Liver (tissue), 9 donors: ENCODE results near the gene CLDN15. TPM values are rescaled to one million over a fixed set of nuclear protein-coding genes. Genes with fewer than 3 reads are reported as not detected.

Experiments
- DNase-seq: peaks from one replicate; pipeline ENCODE4 v3.0.0-alpha.2; 2017; ENCODE audit warnings: low spot score
- H3K27ac ChIP-seq, 2 donors: one replicate each; pipeline ENCODE4 v1.7.0; 2013; ENCODE audit warnings: inconsistent platforms in 2 of 2, low read length in 2 of 2, control low read depth in 1 of 2, low read depth in 1 of 2, mild to moderate bottlenecking in 1 of 2
- H3K27me3 ChIP-seq, 4 donors: one replicate each; pipeline versions ENCODE4 v1.6.1 to v1.7.0; 2013; ENCODE audit warnings: low read length in 3 of 4, inconsistent platforms in 1 of 4, mild to moderate bottlenecking in 1 of 4, moderate library complexity in 1 of 4; ENCODE audit not compliant: control insufficient read depth in 4 of 4, insufficient read depth in 4 of 4
- H3K36me3 ChIP-seq, 4 donors: one replicate each; pipeline versions ENCODE4 v1.6.1 to v1.7.0; 2013; ENCODE audit warnings: low read length in 3 of 4, mild to moderate bottlenecking in 3 of 4, low read depth in 1 of 4, moderate library complexity in 1 of 4; ENCODE audit not compliant: control insufficient read depth in 4 of 4, insufficient read depth in 3 of 4
- H3K4me1 ChIP-seq, 4 donors: one replicate each; pipeline versions ENCODE4 v1.6.1 to v1.7.0; 2013; ENCODE audit warnings: low read length in 3 of 4, mild to moderate bottlenecking in 3 of 4, moderate library complexity in 1 of 4; ENCODE audit not compliant: control insufficient read depth in 4 of 4, insufficient read depth in 4 of 4
- H3K4me3 ChIP-seq, 3 donors: one replicate each; pipeline versions ENCODE4 v1.6.1 to v1.7.0; 2013; ENCODE audit warnings: low read length in 3 of 3, control low read depth in 1 of 3, low read depth in 1 of 3, mild to moderate bottlenecking in 1 of 3
- H3K9ac ChIP-seq, 2 donors: one replicate each; pipeline ENCODE4 v1.7.0; 2013; ENCODE audit warnings: low read length in 2 of 2, mild to moderate bottlenecking in 2 of 2, moderate library complexity in 2 of 2, control low read depth in 1 of 2, low read depth in 1 of 2
- H3K9me3 ChIP-seq, 4 donors: one replicate each; pipeline versions ENCODE4 v1.6.1 to v1.7.0; 2013; ENCODE audit warnings: low read length in 3 of 4; ENCODE audit not compliant: control insufficient read depth in 4 of 4
- EGR1 ChIP-seq, 2 donors: IDR thresholded peaks; 2 replicates each; pipeline ENCODE4 v1.6.1; 2016 to 2018; ENCODE audit warnings: antibody characterized with exemption in 2 of 2, low read depth in 2 of 2
- FOXA2 ChIP-seq: IDR thresholded peaks from 2 replicates; pipeline ENCODE4 v1.6.1; 2016; ENCODE audit warnings: antibody characterized with exemption
- GABPA ChIP-seq, 2 donors: IDR thresholded peaks in 1 of 2; conservative IDR thresholded peaks in 1 of 2; 2 replicates each; pipeline ENCODE4 v1.6.1; 2016; ENCODE audit warnings: antibody characterized with exemption in 2 of 2, mild to moderate bottlenecking in 1 of 2, moderate library complexity in 1 of 2
- HNF4A ChIP-seq, 2 donors: conservative IDR thresholded peaks; 2 replicates each; pipeline ENCODE4 v1.6.1; 2016; ENCODE audit warnings: antibody characterized with exemption in 2 of 2, mild to moderate bottlenecking in 2 of 2
- JUND ChIP-seq, 2 donors: IDR thresholded peaks; 2 replicates each; pipeline ENCODE4 v1.6.1; 2016; ENCODE audit warnings: antibody characterized with exemption in 2 of 2
- MAX ChIP-seq: IDR thresholded peaks from 2 replicates; pipeline ENCODE4 v1.6.1; 2016; ENCODE audit warnings: antibody characterized with exemption
- NR2F2 ChIP-seq: IDR thresholded peaks from 2 replicates; pipeline ENCODE4 v1.6.1; 2016; ENCODE audit warnings: antibody characterized with exemption
- RAD21 ChIP-seq, 2 donors: IDR thresholded peaks; 2 replicates each; pipeline ENCODE4 v1.6.1; 2016; ENCODE audit warnings: antibody characterized with exemption in 2 of 2, mild to moderate bottlenecking in 2 of 2
- RXRA ChIP-seq, 2 donors: IDR thresholded peaks; 2 replicates each; pipeline ENCODE4 v1.6.1; 2017 to 2018; ENCODE audit warnings: antibody characterized with exemption in 2 of 2, mild to moderate bottlenecking in 1 of 2
- SP1 ChIP-seq: IDR thresholded peaks from 2 replicates; pipeline ENCODE4 v1.6.1; 2018; ENCODE audit warnings: antibody characterized with exemption, mild to moderate bottlenecking
- TAF1 ChIP-seq: conservative IDR thresholded peaks from 2 replicates; pipeline ENCODE4 v1.6.1; 2016; ENCODE audit warnings: antibody characterized with exemption, mild to moderate bottlenecking
- YY1 ChIP-seq: IDR thresholded peaks from 2 replicates; pipeline ENCODE4 v1.6.1; 2016; ENCODE audit warnings: antibody characterized with exemption, mild to moderate bottlenecking
- ZBTB33 ChIP-seq: IDR thresholded peaks from 2 replicates; pipeline ENCODE4 v1.6.1; 2016; ENCODE audit warnings: antibody characterized with exemption
- WGBS: extraction: QIAGEN DNeasy Blood & Tissue Kit; methylation state at CpG from one replicate; pipeline ENCODE4 v1.1.7; 2013; 5-methylcytosine and 5-hydroxymethylcytosine counted together
- polyA plus RNA-seq, 2 donors: library from polyadenylated mRNA; stranded (reverse) in 1 of 2; unstranded in 1 of 2; fragments of 200-250 nt in 1 of 2; fragments of >200 nt in 1 of 2; fragmentation: Nextera tagmentation in 1 of 2; extraction: Ambion mirVana in 1 of 2; gene quantifications; one replicate each; pipeline versions ENCODE4 v1.2.1 to v1.2.3, GENCODE V29; 2013 to 2015
- total RNA-seq, 2 donors: library from RNA; depleted of rRNA; stranded (reverse); fragments of >200 nt; gene quantifications; one replicate each; pipeline ENCODE4 v1.2.3, GENCODE V29; 2014
- TF ChIP-seq, protein P1 (sequence below): fragments of 150-350 bp; IDR thresholded peaks from 2 replicates; pipeline ENCODE4 v1.5.1; 2017; ENCODE audit warnings: improper control_type of control experiment, low read depth, low read length; ENCODE audit not compliant: missing input control
- TF ChIP-seq, protein P2 (sequence below): IDR thresholded peaks from 2 replicates; pipeline ENCODE4 v1.6.1; 2016; ENCODE audit warnings: antibody characterized with exemption
- TF ChIP-seq, protein P3 (sequence below): IDR thresholded peaks from 2 replicates; pipeline ENCODE4 v1.6.1; 2016; ENCODE audit warnings: antibody characterized with exemption, mild to moderate bottlenecking
- donor health status: healthy.
- donor health status: healthy.
- donor health status: healthy.
- donor health status: healthy.
- donor health status: healthy.

Gene CLDN15
- total and polyA plus RNA-seq, 4 donors: 3.7 to 12.4 (median 4.6) TPM

GRCh38 chr7:101206665-101207042 is 30.9 kb downstream of the CLDN15 start:
- H3K4me3 ChIP-seq: no peak overlapping the region
- H3K27ac ChIP-seq: no peak overlapping the region
- 90% methylated on average over 19 of the region's 19 CpGs for WGBS
- no peaks in the 10 kb centered on the region for H3K27me3 ChIP-seq
- H3K9me3 ChIP-seq: no peaks in the 10 kb centered on the region
- TF ChIP-seq TAF1 (no peak), RXRA (IDR thresholded peaks at IDR 0.05) (no peak), MAX (no peak), ZBTB33 (no peak), GABPA (IDR thresholded peaks at IDR 0.05 in 1 of 2, conservative IDR thresholded peaks at IDR 0.05 in 1 of 2) (no peak), RAD21 (IDR thresholded peaks at IDR 0.05) (no peak), NR2F2 (no peak), HNF4A (conservative IDR thresholded peaks at IDR 0.05) (no peak), SP1 (no peak), FOXA2 (no peak), YY1 (no peak), JUND (IDR thresholded peaks at IDR 0.05) (no peak), EGR1 (IDR thresholded peaks at IDR 0.05; ENCODE audit: low read depth in 2 of 2) (no peak)
- TF ChIP-seq, protein P1, sequence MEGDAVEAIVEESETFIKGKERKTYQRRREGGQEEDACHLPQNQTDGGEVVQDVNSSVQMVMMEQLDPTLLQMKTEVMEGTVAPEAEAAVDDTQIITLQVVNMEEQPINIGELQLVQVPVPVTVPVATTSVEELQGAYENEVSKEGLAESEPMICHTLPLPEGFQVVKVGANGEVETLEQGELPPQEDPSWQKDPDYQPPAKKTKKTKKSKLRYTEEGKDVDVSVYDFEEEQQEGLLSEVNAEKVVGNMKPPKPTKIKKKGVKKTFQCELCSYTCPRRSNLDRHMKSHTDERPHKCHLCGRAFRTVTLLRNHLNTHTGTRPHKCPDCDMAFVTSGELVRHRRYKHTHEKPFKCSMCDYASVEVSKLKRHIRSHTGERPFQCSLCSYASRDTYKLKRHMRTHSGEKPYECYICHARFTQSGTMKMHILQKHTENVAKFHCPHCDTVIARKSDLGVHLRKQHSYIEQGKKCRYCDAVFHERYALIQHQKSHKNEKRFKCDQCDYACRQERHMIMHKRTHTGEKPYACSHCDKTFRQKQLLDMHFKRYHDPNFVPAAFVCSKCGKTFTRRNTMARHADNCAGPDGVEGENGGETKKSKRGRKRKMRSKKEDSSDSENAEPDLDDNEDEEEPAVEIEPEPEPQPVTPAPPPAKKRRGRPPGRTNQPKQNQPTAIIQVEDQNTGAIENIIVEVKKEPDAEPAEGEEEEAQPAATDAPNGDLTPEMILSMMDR: no peak
- TF ChIP-seq, protein P2, sequence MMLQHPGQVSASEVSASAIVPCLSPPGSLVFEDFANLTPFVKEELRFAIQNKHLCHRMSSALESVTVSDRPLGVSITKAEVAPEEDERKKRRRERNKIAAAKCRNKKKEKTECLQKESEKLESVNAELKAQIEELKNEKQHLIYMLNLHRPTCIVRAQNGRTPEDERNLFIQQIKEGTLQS: no peak
- TF ChIP-seq, protein P3, sequence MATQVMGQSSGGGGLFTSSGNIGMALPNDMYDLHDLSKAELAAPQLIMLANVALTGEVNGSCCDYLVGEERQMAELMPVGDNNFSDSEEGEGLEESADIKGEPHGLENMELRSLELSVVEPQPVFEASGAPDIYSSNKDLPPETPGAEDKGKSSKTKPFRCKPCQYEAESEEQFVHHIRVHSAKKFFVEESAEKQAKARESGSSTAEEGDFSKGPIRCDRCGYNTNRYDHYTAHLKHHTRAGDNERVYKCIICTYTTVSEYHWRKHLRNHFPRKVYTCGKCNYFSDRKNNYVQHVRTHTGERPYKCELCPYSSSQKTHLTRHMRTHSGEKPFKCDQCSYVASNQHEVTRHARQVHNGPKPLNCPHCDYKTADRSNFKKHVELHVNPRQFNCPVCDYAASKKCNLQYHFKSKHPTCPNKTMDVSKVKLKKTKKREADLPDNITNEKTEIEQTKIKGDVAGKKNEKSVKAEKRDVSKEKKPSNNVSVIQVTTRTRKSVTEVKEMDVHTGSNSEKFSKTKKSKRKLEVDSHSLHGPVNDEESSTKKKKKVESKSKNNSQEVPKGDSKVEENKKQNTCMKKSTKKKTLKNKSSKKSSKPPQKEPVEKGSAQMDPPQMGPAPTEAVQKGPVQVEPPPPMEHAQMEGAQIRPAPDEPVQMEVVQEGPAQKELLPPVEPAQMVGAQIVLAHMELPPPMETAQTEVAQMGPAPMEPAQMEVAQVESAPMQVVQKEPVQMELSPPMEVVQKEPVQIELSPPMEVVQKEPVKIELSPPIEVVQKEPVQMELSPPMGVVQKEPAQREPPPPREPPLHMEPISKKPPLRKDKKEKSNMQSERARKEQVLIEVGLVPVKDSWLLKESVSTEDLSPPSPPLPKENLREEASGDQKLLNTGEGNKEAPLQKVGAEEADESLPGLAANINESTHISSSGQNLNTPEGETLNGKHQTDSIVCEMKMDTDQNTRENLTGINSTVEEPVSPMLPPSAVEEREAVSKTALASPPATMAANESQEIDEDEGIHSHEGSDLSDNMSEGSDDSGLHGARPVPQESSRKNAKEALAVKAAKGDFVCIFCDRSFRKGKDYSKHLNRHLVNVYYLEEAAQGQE: no peak
- DNase-seq: no peak
- peaks cover 2 to 10% (median 5%) of the 10 kb centered on the region in 4 donors for H3K4me1 ChIP-seq
- no peak overlapping the region for H3K9ac ChIP-seq
- H3K36me3 ChIP-seq: peaks cover 12 to 40% (median 20%) of the 10 kb centered on the region in 4 donors
